Stromal cell of bone marrow (primary cell): ENCODE results near the gene SYNJ2.

Source experiments
- DNase-seq: peaks from one replicate; pipeline ENCODE4 v3.0.0-alpha.2; 2012; ENCODE audit warnings: low read depth

SYNJ2 gene

DNA sequence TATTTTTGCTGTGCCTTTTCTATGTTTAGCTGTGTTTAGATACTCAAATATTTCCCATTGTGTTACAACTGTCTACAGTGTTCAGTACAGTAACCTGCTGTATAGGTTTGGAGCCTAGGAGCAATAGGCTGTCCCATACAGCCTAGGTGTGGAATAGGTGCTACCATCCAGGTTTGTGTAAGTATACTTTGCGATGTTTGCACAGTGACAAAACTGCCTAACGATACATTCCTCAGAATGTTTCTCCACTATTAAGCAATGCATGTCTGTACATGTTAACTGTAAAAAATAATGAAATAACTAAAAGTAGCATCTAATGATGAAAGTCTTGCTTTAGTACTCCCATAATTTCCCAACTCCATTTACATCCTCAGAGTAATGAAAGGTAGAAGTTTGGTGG, 140.4 kb downstream of the SYNJ2 start:
- DNase-seq: no peak

DNA sequence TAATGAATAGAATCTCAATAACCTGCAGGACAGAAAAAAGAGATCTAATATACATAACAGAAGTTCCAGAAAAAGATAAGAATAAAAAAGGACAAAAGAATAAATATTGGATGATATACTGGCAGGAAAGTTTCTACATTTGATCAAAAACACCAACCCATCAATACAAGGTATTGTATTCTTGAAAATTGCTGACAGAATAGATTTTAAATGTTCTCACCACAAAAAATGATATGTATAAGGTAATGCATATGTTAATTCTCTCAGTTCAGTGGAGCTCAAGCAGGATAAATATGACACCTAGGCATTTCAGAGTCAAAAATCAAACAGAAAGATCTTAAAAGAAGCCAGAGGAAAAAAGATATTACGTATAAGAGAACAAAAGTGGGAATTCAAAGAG, 142.6 kb downstream of the SYNJ2 start:
- DNase-seq: no peak

DNA sequence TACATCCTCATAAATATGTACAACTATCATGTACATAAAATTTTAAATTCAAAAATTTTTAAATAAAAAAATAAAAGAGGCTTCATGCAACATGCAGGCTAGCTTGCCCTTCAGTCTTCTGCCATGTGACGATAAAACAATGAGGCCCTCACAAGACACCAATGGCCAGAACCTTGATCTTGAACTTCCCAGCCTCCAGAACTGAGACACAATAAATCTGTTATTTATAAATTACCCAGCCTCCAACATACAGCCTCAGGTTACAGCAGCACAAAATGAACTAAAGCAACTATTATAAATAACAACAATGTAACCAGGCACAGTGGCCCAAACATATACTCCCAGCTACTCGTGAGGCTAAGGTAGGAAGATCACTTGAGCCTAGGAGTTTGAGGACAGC, 143.6 kb downstream of the SYNJ2 start:
- no peak for DNase-seq

GRCh38 chr6:158131926-158132325, 150.3 kb downstream of the SYNJ2 start:
- DNase-seq: no peak

DNA sequence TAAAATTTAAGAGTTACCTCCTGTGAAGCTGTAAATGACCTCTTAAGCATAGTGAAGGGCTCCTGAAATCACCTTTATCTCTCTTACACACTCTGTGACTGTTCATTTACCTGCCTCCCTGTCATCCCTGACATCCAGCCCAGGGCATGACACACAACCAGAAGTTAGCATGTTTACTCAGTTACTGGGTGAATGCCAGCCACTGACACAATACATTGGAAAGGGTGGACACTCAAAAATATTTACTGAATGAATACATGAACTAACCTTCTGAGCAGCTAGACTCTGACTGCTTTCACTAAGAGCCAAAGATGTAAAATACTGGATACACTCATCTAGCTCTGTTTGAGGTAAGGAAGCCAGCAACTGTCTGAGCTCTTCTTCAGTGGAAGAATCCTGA, 161.1 kb downstream of the SYNJ2 start:
- peak; percentile 69 for DNase-seq

GRCh38 chr6:158143700-158144099, 162.0 kb downstream of the SYNJ2 start:
- no peak for DNase-seq
